Kidney (tissue), 14 donors: Measurements from ENCODE around the gene CEP95. TPM values are rescaled to one million over a fixed set of nuclear protein-coding genes. Genes with fewer than 3 reads are reported as not detected.

Experiments
- DNase-seq, 5 donors: peaks; one replicate each; pipeline ENCODE4 v3.0.0-alpha.2; 2013 to 2020
- FAIRE-seq: peaks from 2 replicates; lab custom pipeline; 2012; peaks lifted over from hg19 to GRCh38; lab: Jason Lieb, UNC
- H3K27ac ChIP-seq, 2 donors: one replicate each; pipeline ENCODE4 v1.7.0; 2013; ENCODE audit warnings: low read depth in 2 of 2, low read length in 2 of 2, inconsistent platforms in 1 of 2
- H3K27me3 ChIP-seq: one replicate; pipeline ENCODE4 v1.7.1; 2013; ENCODE audit warnings: low read length, inconsistent platforms; ENCODE audit not compliant: control insufficient read depth, insufficient read depth
- H3K36me3 ChIP-seq, 3 donors: one replicate each; pipeline versions ENCODE4 v1.7.0 to v1.7.1; 2013; ENCODE audit warnings: low read length in 3 of 3, control low read depth in 1 of 3, inconsistent platforms in 1 of 3; ENCODE audit not compliant: insufficient read depth in 3 of 3, control insufficient read depth in 2 of 3
- H3K4me1 ChIP-seq, 3 donors: one replicate each; pipeline versions ENCODE4 v1.7.0 to v1.7.1; 2013; ENCODE audit warnings: low read length in 3 of 3, inconsistent platforms in 1 of 3, low read depth in 1 of 3; ENCODE audit not compliant: control insufficient read depth in 2 of 3, insufficient read depth in 2 of 3
- H3K4me3 ChIP-seq, 3 donors: one replicate each; pipeline versions ENCODE4 v1.7.0 to v1.8.1; 2013; ENCODE audit warnings: low read length in 3 of 3, control low read depth in 1 of 3, inconsistent platforms in 1 of 3
- H3K9ac ChIP-seq, 3 donors: one replicate each; pipeline versions ENCODE4 v1.7.0 to v1.7.1; 2013; ENCODE audit warnings: low read length in 3 of 3, control low read depth in 1 of 3, inconsistent platforms in 1 of 3
- H3K9me3 ChIP-seq, 3 donors: one replicate each; pipeline versions ENCODE4 v1.7.0 to v1.7.1; 2013; ENCODE audit warnings: low read length in 3 of 3, control low read depth in 1 of 3, inconsistent platforms in 1 of 3; ENCODE audit not compliant: control insufficient read depth in 2 of 3, insufficient read depth in 1 of 3
- intact Hi-C: fragments of 100-400 bp; cut with DNase I; formaldehyde crosslinking; loops from one replicate; pipeline ENCODE4 v1.11.1; 2022
- polyA plus RNA-seq: library from polyadenylated mRNA; stranded (reverse); fragments of 350-450 nt; fragmentation: Illumina TruSeq; extraction: RNeasy Lipid Tissue Mini Kit (QIAGEN cat#74804); gene quantifications from one replicate; pipeline ENCODE4 v1.2.3, GENCODE V29; 2014; ENCODE audit warnings: low read depth, low replicate concordance; ENCODE audit not compliant: insufficient read depth
- total RNA-seq: library from RNA; stranded (reverse); fragmentation: NEBNext Ultra II Directional; extraction: Animal tissue kit (Norgen Biotek cat#: 25700); gene quantifications from one replicate; pipeline ENCODE4 v1.2.1, GENCODE V29; 2021
- TF ChIP-seq, protein P1 (sequence below): IDR thresholded peaks from 3 replicates; pipeline ENCODE4 v1.5.1; 2012; ENCODE audit warnings: mild to moderate bottlenecking, moderate library complexity, borderline replicate concordance; ENCODE audit not compliant: insufficient read depth; ENCODE audit errors: extremely low read depth
- donor health status: control.
- donor health status: control.
- donor health status: control.
- donor health status: control.
- donor health status: control.
- donor health status: DM: yes; HTN: yes; CAD: no.
- donor health status: Normal renal cell carcinoma (clear cell type).

The CEP95 gene
- total and polyA plus RNA-seq, 2 donors from 2014 or later = 25.3 to 49.3 TPM

DNA sequence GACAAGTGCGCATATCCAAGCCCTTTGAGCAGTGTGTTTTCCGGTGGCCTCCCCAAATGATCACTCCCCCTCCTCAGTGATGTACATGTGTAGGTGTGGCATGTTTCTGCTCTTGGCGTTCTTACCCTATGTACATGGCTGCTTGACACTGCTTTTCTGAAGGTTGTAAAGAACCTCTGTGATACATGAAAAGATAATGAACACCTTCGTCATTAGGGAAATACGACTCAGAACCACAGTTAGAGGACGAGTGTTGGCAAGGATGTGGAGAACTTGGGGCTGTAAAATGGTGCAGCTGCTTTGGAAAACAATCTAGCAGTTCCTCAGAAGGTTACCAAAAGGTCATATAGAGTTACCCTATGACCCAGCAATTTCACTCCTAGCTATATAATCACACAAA, 28.6 kb downstream of the CEP95 start:
- intact Hi-C loops = no loop called here
- Histone ChIP-seq H3K4me3 (no peak overlapping the region), H3K27me3 (no peaks in the 10 kb centered on the region), H3K9ac (no peak overlapping the region), H3K9me3 (no peaks in the 10 kb centered on the region), H3K36me3 (peaks cover 12 to 52% (median 40%) of the 10 kb centered on the region in 3 donors), H3K4me1 (no peaks in the 10 kb centered on the region), H3K27ac (no peak overlapping the region)
- TF ChIP-seq, protein P1, sequence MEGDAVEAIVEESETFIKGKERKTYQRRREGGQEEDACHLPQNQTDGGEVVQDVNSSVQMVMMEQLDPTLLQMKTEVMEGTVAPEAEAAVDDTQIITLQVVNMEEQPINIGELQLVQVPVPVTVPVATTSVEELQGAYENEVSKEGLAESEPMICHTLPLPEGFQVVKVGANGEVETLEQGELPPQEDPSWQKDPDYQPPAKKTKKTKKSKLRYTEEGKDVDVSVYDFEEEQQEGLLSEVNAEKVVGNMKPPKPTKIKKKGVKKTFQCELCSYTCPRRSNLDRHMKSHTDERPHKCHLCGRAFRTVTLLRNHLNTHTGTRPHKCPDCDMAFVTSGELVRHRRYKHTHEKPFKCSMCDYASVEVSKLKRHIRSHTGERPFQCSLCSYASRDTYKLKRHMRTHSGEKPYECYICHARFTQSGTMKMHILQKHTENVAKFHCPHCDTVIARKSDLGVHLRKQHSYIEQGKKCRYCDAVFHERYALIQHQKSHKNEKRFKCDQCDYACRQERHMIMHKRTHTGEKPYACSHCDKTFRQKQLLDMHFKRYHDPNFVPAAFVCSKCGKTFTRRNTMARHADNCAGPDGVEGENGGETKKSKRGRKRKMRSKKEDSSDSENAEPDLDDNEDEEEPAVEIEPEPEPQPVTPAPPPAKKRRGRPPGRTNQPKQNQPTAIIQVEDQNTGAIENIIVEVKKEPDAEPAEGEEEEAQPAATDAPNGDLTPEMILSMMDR = no peak
- no peak for FAIRE-seq
- no peak for DNase-seq

DNA sequence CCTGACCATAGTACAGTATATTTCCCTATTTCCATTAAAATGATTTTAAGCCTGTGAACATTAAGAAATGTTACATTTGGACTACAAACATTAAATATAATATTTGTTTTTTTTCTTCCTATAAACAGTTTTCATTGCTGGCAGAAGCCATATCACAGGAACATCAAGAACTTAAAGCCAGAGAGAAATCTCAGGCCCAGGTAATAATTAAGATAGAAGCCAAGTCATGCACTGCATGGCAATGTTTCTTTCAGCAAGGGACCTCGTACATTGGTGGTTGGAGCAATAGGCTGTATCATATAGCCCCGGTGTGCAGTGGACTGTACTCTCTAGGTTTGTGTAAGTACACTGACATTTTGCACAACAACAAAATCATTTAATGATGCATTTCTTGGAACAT, 30.1 kb downstream of the CEP95 start:
- Histone ChIP-seq H3K9me3 (no peaks in the 10 kb centered on the region), H3K36me3 (peaks cover 12 to 39% (median 32%) of the 10 kb centered on the region in 3 donors), H3K27ac (no peak overlapping the region), H3K27me3 (no peaks in the 10 kb centered on the region), H3K9ac (no peak overlapping the region), H3K4me1 (no peaks in the 10 kb centered on the region), H3K4me3 (no peak overlapping the region)
- intact Hi-C loops = no loop called here
- DNase-seq (no peak), FAIRE-seq (no peak)
- TF ChIP-seq, protein P1 = no peak

DNA sequence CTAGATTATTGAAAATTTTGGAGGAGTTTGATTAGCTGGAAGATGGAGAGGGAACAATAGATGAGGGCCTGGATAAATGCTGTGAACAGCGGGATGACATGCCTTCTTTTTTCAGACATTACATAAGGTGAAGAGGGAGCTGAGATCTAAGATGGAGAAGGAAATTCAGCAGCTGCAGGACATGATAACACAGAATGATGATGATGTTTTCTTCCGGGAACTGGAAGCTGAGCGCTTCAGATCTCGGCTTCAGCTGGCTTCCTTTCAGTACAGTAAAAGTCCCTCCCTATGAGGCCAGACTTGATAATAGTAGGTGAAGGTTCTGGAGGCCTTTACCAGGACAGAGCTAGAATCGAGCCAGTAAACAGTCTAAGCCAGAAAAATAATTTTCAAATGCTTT, 30.7 kb downstream of the CEP95 start:
- H3K36me3 ChIP-seq = peaks cover 11 to 33% (median 28%) of the 10 kb centered on the region in 3 donors
- H3K27me3 ChIP-seq = no peaks in the 10 kb centered on the region
- intact Hi-C loops = no loop called here
- DNase-seq (no peak), FAIRE-seq (no peak)
- H3K4me3 ChIP-seq = no peak overlapping the region
- no peak overlapping the region for H3K27ac ChIP-seq
- no peaks in the 10 kb centered on the region for H3K9me3 ChIP-seq
- no peaks in the 10 kb centered on the region for H3K4me1 ChIP-seq
- H3K9ac ChIP-seq = no peak overlapping the region
- TF ChIP-seq, protein P1 = no peak

DNA sequence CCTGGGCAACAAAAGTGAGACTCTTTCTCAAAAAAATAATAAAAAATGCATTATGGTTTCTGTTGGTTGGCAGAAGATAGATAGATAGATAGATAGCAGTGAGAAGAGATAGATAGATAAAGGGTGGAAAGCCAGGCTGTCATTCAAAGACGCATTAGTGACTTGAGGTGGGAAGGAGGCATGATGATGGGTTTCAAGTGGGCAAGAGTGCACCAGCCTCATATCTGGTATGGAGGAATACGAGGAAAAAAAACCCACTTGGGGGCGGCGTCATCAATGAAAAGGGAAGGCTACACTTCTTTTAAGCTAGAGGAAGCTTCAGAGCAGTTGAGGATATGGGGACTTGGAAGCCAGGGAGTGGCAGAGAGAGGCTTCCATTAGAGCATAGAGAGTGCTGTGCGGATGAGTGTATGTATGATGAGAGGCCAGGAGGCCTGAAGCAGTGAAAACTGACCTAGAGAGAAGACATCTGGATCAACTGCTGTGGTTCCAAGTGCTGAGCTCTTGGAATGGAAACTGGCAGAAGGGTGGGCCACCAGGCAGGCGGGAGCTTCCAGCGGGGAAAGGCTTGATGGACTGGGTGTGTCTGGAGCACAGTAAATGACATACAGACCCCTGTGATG, 31.8 kb downstream of the CEP95 start:
- Histone ChIP-seq H3K27ac (no peak overlapping the region), H3K4me1 (no peaks in the 10 kb centered on the region), H3K36me3 (peaks cover 6 to 23% (median 22%) of the 10 kb centered on the region in 3 donors), H3K9me3 (no peaks in the 10 kb centered on the region), H3K9ac (no peak overlapping the region), H3K4me3 (no peak overlapping the region), H3K27me3 (no peaks in the 10 kb centered on the region)
- no peak for FAIRE-seq
- no peak for DNase-seq
- TF ChIP-seq, protein P1 = no peak
- intact Hi-C loops = no loop called here
